IPS DF 6.9 (cell line): ENCODE measurements around the gene DUS1L.

Experiments used
- DNase-seq: peaks from one replicate; pipeline ENCODE4 v3.0.0-alpha.2; 2013; ENCODE audit warnings: low read depth, low spot score
- H3K27ac ChIP-seq: one replicate; pipeline ENCODE4 v1.5.1; 2013; ENCODE audit warnings: low read length, control low read depth
- H3K27me3 ChIP-seq: 2 replicates; pipeline ENCODE4 v1.6.1; 2013; ENCODE audit warnings: mild to moderate bottlenecking, low read length; ENCODE audit not compliant: control insufficient read depth, insufficient read depth
- H3K36me3 ChIP-seq: 2 replicates; pipeline ENCODE4 v1.6.1; 2013; ENCODE audit warnings: low read length; ENCODE audit not compliant: control insufficient read depth, insufficient read depth
- H3K4me1 ChIP-seq: 2 replicates; pipeline ENCODE4 v1.6.1; 2013; ENCODE audit warnings: low read length; ENCODE audit not compliant: control insufficient read depth, insufficient read depth
- H3K4me3 ChIP-seq: 2 replicates; pipeline ENCODE4 v1.5.1; 2013; ENCODE audit warnings: mild to moderate bottlenecking, low read length
- H3K9me3 ChIP-seq: 2 replicates; pipeline ENCODE4 v1.6.1; 2013; ENCODE audit warnings: low read length, inconsistent platforms; ENCODE audit not compliant: control insufficient read depth, insufficient read depth
- WGBS: extraction: QIAGEN DNeasy Blood & Tissue Kit; methylation state at CpG from one replicate; pipeline ENCODE4 v1.1.7; 2013; ENCODE audit warnings: mixed read lengths, missing lambda C conversion rate; ENCODE audit not compliant: insufficient read length, insufficient coverage; 5-methylcytosine and 5-hydroxymethylcytosine counted together

The DUS1L gene

GRCh38 chr17:82065638-82066303 lies at the start of gene DUS1L:
TSS of gene DUS1L (minus strand) at chr17:82065804. CDS start at chr17:82065059, 745 bp downstream.
- no peaks in the 10 kb centered on the region for H3K27me3 ChIP-seq
- WGBS, result no CpG with 5 or more reads among the region's 88 CpGs
- H3K27ac ChIP-seq, result no peak within 1 kb of the TSS
- H3K4me1 ChIP-seq, result peaks cover 3% of the 10 kb centered on the region; the same call in 1 of the 2 replicates
- H3K9me3 ChIP-seq, result no peaks in the 10 kb centered on the region
- DNase-seq, result no peak
- peaks cover 17% of the 10 kb centered on the region for H3K36me3 ChIP-seq
- H3K4me3 ChIP-seq, result peak within 1 kb of the TSS; percentile 79

GRCh38 chr17:82114872-82115271 lies 49.3 kb upstream of the DUS1L start:
- Histone ChIP-seq H3K27me3 (no peaks in the 10 kb centered on the region), H3K4me3 (no peak overlapping the region), H3K4me1 (0 out of 2 replicates have a peak, but pooled peaks cover 2% of the 10 kb centered on the region), H3K36me3 (no peaks in the 10 kb centered on the region), H3K27ac (no peak overlapping the region), H3K9me3 (no peaks in the 10 kb centered on the region)
- DNase-seq, result no peak
- no CpG with 5 or more reads among the region's 9 CpGs for WGBS

- no peak for DNase-seq
- Histone ChIP-seq H3K4me3 (no peak overlapping the region), H3K4me1 (0 out of 2 replicates have a peak, but pooled peaks cover 2% of the 10 kb centered on the region), H3K36me3 (no peaks in the 10 kb centered on the region), H3K9me3 (no peaks in the 10 kb centered on the region), H3K27me3 (no peaks in the 10 kb centered on the region), H3K27ac (no peak overlapping the region)
- WGBS, result no CpG with 5 or more reads among the region's 10 CpGs
These were observed 48.8 kb upstream of the DUS1L start for GRCh38 chr17:82114447-82114846.

GRCh38 chr17:82113941-82114340 lies 48.3 kb upstream of the DUS1L start:
- Histone ChIP-seq H3K27me3 (no peaks in the 10 kb centered on the region), H3K27ac (no peak overlapping the region), H3K4me3 (no peak overlapping the region), H3K9me3 (no peaks in the 10 kb centered on the region), H3K36me3 (no peaks in the 10 kb centered on the region), H3K4me1 (0 out of 2 replicates have a peak, but pooled peaks cover 2% of the 10 kb centered on the region)
- WGBS, result no CpG with 5 or more reads among the region's 13 CpGs
- DNase-seq, result no peak

GRCh38 chr17:82113422-82113821 lies 47.8 kb upstream of the DUS1L start:
- H3K4me3 ChIP-seq, result no peak overlapping the region
- H3K36me3 ChIP-seq, result no peaks in the 10 kb centered on the region
- WGBS, result no CpG with 5 or more reads among the region's 9 CpGs
- H3K27me3 ChIP-seq, result no peaks in the 10 kb centered on the region
- no peak for DNase-seq
- no peak overlapping the region for H3K27ac ChIP-seq
- H3K4me1 ChIP-seq, result 0 out of 2 replicates have a peak, but pooled peaks cover 2% of the 10 kb centered on the region
- H3K9me3 ChIP-seq, result no peaks in the 10 kb centered on the region

GRCh38 chr17:82112914-82113311 lies 47.3 kb upstream of the DUS1L start:
- Histone ChIP-seq H3K4me1 (peaks cover 2% of the 10 kb centered on the region; the same call in 1 of the 2 replicates), H3K27ac (no peak overlapping the region), H3K36me3 (0 out of 2 replicates have a peak, but pooled peaks cover 1% of the 10 kb centered on the region), H3K9me3 (no peaks in the 10 kb centered on the region), H3K27me3 (no peaks in the 10 kb centered on the region), H3K4me3 (no peak overlapping the region)
- WGBS, result no CpG with 5 or more reads among the region's 6 CpGs
- no peak for DNase-seq

GRCh38 chr17:82112181-82112913 lies 46.7 kb upstream of the DUS1L start:
- no peak overlapping the region for H3K4me3 ChIP-seq
- no peak overlapping the region for H3K27ac ChIP-seq
- no peak for DNase-seq
- peaks cover 2% of the 10 kb centered on the region; the same call in 1 of the 2 replicates for H3K4me1 ChIP-seq
- no CpG with 5 or more reads among the region's 18 CpGs for WGBS
- H3K36me3 ChIP-seq, result 0 out of 2 replicates have a peak, but pooled peaks cover 3% of the 10 kb centered on the region
- no peaks in the 10 kb centered on the region for H3K27me3 ChIP-seq
- no peaks in the 10 kb centered on the region for H3K9me3 ChIP-seq

GRCh38 chr17:82110298-82110697 lies 44.7 kb upstream of the DUS1L start:
- Histone ChIP-seq H3K9me3 (no peaks in the 10 kb centered on the region), H3K4me3 (no peak overlapping the region), H3K4me1 (peaks cover 11% of the 10 kb centered on the region), H3K27ac (no peak overlapping the region), H3K36me3 (0 out of 2 replicates have a peak, but pooled peaks cover 3% of the 10 kb centered on the region), H3K27me3 (no peaks in the 10 kb centered on the region)
- no CpG with 5 or more reads among the region's 3 CpGs for WGBS
- DNase-seq, result no peak

- Histone ChIP-seq H3K9me3 (no peaks in the 10 kb centered on the region), H3K27ac (no peak overlapping the region), H3K36me3 (0 out of 2 replicates have a peak, but pooled peaks cover 3% of the 10 kb centered on the region), H3K4me3 (no peak overlapping the region), H3K4me1 (peaks cover 12% of the 10 kb centered on the region), H3K27me3 (no peaks in the 10 kb centered on the region)
- no peak for DNase-seq
- WGBS, result no CpG with 5 or more reads among the region's 14 CpGs
These were observed 43.4 kb upstream of the DUS1L start for GRCh38 chr17:82108961-82109475.

- 0 out of 2 replicates have a peak, but pooled peaks cover 3% of the 10 kb centered on the region for H3K36me3 ChIP-seq
- no peaks in the 10 kb centered on the region for H3K27me3 ChIP-seq
- no CpG with 5 or more reads among the region's 19 CpGs for WGBS
- H3K27ac ChIP-seq, result no peak overlapping the region
- H3K9me3 ChIP-seq, result no peaks in the 10 kb centered on the region
- DNase-seq, result no peak
- no peak overlapping the region for H3K4me3 ChIP-seq
- H3K4me1 ChIP-seq, result peaks cover 14% of the 10 kb centered on the region
These were observed 42.9 kb upstream of the DUS1L start for GRCh38 chr17:82108496-82108945.
